ENCODE measurements around the gene C20orf144. TPM values are rescaled to one million over a fixed set of nuclear protein-coding genes. Genes with fewer than 3 reads are reported as not detected.

Gene C20orf144
- total and polyA plus RNA-seq, 2 experiments from 2014 or later: 0.26 to 0.66 TPM

DNA sequence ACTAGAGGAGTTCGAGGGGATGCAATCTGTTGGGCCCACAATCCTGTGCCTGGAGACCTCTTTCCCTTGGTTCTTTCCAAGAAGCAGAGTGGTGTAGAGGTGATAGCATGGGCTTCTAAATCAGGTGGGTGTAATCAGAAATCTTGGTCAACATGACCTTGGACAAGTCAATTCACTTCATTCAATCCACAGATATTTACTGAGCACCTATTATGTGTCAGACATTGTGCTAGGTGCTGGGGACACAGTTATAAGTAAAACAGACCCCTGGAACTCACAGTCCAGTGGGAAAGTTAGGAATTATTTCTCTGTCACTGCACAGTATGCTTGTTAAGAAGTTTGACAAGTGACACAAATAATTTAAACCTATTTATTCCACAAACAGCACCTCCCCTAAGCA lies 27.4 kb downstream of the C20orf144 start:
- Histone ChIP-seq H3K4me3 (no peak overlapping the region), H3K4me1 (ENCODE audit: insufficient read depth) (peaks cover 11% of the 10 kb centered on the region), H4K20me1 (replicated peaks; ENCODE audit: insufficient read depth) (peaks cover 7% of the 10 kb centered on the region; the same call in 1 of the 2 replicates), H2AFZ (no peak overlapping the region), H3K9me2 (ENCODE audit: insufficient read depth) (no peaks in the 10 kb centered on the region), H3F3A (replicated peaks; ENCODE audit: low read depth) (0 out of 2 replicates have a peak, but pooled peaks cover 2% of the 10 kb centered on the region), H3K36me3 (ENCODE audit: insufficient read depth) (no peaks in the 10 kb centered on the region), H3K27me3 (ENCODE audit: insufficient read depth) (no peaks in the 10 kb centered on the region), H3K79me2 (replicated peaks; ENCODE audit: insufficient read depth) (peaks cover 12% of the 10 kb centered on the region), H3K4me2 (no peak overlapping the region), H3K27ac (ENCODE audit: low read depth) (no peak overlapping the region)
- Mint-ChIP-seq H3K9me3 (no peaks in the 10 kb centered on the region), H3K36me3 (ENCODE audit: low read depth) (no peaks in the 10 kb centered on the region), H3K27ac (no peak overlapping the region), H3K4me3 (no peak overlapping the region), H3K4me1 (peaks cover 29% of the 10 kb centered on the region), H3K27me3 (ENCODE audit: insufficient read depth, low read depth, poor library complexity) (peaks cover 21% of the 10 kb centered on the region)
- no peak for TF ChIP-seq POLR2AphosphoS5 (IDR thresholded peaks at IDR 0.05; ENCODE audit: low read depth)
- TF ChIP-seq EZH2 (IDR thresholded peaks at IDR 0.05; ENCODE audit: low read depth, unreplicated experiment): no peak
- no peak for TF ChIP-seq ZNF114 (CRISPR knock-in tag; IDR thresholded peaks at IDR 0.05)
- TF ChIP-seq, protein P1, sequence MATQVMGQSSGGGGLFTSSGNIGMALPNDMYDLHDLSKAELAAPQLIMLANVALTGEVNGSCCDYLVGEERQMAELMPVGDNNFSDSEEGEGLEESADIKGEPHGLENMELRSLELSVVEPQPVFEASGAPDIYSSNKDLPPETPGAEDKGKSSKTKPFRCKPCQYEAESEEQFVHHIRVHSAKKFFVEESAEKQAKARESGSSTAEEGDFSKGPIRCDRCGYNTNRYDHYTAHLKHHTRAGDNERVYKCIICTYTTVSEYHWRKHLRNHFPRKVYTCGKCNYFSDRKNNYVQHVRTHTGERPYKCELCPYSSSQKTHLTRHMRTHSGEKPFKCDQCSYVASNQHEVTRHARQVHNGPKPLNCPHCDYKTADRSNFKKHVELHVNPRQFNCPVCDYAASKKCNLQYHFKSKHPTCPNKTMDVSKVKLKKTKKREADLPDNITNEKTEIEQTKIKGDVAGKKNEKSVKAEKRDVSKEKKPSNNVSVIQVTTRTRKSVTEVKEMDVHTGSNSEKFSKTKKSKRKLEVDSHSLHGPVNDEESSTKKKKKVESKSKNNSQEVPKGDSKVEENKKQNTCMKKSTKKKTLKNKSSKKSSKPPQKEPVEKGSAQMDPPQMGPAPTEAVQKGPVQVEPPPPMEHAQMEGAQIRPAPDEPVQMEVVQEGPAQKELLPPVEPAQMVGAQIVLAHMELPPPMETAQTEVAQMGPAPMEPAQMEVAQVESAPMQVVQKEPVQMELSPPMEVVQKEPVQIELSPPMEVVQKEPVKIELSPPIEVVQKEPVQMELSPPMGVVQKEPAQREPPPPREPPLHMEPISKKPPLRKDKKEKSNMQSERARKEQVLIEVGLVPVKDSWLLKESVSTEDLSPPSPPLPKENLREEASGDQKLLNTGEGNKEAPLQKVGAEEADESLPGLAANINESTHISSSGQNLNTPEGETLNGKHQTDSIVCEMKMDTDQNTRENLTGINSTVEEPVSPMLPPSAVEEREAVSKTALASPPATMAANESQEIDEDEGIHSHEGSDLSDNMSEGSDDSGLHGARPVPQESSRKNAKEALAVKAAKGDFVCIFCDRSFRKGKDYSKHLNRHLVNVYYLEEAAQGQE (IDR thresholded peaks at IDR 0.05; ENCODE audit: unreplicated experiment): no peak
- TF ChIP-seq NANOG (IDR thresholded peaks at IDR 0.05; ENCODE audit: borderline replicate concordance): no peak
- no peak for TF ChIP-seq ETS1 (IDR thresholded peaks at IDR 0.05)
- TF ChIP-seq, protein P2, sequence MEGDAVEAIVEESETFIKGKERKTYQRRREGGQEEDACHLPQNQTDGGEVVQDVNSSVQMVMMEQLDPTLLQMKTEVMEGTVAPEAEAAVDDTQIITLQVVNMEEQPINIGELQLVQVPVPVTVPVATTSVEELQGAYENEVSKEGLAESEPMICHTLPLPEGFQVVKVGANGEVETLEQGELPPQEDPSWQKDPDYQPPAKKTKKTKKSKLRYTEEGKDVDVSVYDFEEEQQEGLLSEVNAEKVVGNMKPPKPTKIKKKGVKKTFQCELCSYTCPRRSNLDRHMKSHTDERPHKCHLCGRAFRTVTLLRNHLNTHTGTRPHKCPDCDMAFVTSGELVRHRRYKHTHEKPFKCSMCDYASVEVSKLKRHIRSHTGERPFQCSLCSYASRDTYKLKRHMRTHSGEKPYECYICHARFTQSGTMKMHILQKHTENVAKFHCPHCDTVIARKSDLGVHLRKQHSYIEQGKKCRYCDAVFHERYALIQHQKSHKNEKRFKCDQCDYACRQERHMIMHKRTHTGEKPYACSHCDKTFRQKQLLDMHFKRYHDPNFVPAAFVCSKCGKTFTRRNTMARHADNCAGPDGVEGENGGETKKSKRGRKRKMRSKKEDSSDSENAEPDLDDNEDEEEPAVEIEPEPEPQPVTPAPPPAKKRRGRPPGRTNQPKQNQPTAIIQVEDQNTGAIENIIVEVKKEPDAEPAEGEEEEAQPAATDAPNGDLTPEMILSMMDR (conservative IDR thresholded peaks at IDR 0.05; ENCODE audit: low read depth in 2 of 2): no peak
- no peak for TF ChIP-seq CREB1 (CRISPR knock-in tag; IDR thresholded peaks at IDR 0.05; ENCODE audit: low read depth)
- TF ChIP-seq ZNF331 (CRISPR knock-in tag; IDR thresholded peaks at IDR 0.05; ENCODE audit: low read depth): no peak
- TF ChIP-seq JUNB (IDR thresholded peaks at IDR 0.05; ENCODE audit: unreplicated experiment): no peak
- TF ChIP-seq, protein P3, sequence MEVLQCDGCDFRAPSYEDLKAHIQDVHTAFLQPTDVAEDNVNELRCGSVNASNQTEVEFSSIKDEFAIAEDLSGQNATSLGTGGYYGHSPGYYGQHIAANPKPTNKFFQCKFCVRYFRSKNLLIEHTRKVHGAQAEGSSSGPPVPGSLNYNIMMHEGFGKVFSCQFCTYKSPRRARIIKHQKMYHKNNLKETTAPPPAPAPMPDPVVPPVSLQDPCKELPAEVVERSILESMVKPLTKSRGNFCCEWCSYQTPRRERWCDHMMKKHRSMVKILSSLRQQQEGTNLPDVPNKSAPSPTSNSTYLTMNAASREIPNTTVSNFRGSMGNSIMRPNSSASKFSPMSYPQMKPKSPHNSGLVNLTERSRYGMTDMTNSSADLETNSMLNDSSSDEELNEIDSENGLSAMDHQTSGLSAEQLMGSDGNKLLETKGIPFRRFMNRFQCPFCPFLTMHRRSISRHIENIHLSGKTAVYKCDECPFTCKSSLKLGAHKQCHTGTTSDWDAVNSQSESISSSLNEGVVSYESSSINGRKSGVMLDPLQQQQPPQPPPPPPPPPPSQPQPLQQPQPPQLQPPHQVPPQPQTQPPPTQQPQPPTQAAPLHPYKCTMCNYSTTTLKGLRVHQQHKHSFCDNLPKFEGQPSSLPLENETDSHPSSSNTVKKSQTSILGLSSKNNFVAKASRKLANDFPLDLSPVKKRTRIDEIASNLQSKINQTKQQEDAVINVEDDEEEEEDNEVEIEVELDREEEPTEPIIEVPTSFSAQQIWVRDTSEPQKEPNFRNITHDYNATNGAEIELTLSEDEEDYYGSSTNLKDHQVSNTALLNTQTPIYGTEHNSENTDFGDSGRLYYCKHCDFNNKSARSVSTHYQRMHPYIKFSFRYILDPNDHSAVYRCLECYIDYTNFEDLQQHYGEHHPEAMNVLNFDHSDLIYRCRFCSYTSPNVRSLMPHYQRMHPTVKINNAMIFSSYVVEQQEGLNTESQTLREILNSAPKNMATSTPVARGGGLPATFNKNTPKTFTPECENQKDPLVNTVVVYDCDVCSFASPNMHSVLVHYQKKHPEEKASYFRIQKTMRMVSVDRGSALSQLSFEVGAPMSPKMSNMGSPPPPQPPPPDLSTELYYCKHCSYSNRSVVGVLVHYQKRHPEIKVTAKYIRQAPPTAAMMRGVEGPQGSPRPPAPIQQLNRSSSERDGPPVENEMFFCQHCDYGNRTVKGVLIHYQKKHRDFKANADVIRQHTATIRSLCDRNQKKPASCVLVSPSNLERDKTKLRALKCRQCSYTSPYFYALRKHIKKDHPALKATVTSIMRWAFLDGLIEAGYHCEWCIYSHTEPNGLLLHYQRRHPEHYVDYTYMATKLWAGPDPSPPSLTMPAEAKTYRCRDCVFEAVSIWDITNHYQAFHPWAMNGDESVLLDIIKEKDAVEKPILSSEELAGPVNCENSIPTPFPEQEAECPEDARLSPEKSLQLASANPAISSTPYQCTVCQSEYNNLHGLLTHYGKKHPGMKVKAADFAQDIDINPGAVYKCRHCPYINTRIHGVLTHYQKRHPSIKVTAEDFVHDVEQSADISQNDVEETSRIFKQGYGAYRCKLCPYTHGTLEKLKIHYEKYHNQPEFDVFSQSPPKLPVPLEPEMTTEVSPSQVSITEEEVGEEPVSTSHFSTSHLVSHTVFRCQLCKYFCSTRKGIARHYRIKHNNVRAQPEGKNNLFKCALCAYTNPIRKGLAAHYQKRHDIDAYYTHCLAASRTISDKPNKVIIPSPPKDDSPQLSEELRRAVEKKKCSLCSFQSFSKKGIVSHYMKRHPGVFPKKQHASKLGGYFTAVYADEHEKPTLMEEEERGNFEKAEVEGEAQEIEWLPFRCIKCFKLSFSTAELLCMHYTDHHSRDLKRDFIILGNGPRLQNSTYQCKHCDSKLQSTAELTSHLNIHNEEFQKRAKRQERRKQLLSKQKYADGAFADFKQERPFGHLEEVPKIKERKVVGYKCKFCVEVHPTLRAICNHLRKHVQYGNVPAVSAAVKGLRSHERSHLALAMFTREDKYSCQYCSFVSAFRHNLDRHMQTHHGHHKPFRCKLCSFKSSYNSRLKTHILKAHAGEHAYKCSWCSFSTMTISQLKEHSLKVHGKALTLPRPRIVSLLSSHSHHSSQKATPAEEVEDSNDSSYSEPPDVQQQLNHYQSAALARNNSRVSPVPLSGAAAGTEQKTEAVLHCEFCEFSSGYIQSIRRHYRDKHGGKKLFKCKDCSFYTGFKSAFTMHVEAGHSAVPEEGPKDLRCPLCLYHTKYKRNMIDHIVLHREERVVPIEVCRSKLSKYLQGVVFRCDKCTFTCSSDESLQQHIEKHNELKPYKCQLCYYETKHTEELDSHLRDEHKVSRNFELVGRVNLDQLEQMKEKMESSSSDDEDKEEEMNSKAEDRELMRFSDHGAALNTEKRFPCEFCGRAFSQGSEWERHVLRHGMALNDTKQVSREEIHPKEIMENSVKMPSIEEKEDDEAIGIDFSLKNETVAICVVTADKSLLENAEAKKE (CRISPR knock-in tag; IDR thresholded peaks at IDR 0.05): no peak
- no peak for TF ChIP-seq EZH2phosphoT487 (IDR thresholded peaks at IDR 0.05; ENCODE audit: unreplicated experiment)
- TF ChIP-seq STAT1 (IDR thresholded peaks at IDR 0.05; ENCODE audit: unreplicated experiment): no peak
- ATAC-seq (no peak), DNase-seq (ENCODE audit: low spot score) (no peak)
